GM23338 (cell line): ENCODE results near the gene CDH4. TPM values are rescaled to one million over a fixed set of nuclear protein-coding genes. Genes with fewer than 3 reads are reported as not detected.

Source experiments
- ATAC-seq: fragments of 200-7000 bp; cut with Tn5 transposase; 3 replicates; pipeline ENCODE4 v1.9.1; 2020
- DNase-seq: peaks from one replicate; pipeline ENCODE4 v3.0.0-alpha.2; 2015; ENCODE audit warnings: low spot score
- H2AFZ ChIP-seq: fragments of 200-600 bp; sonication (generic); 2 replicates; pipeline ENCODE4 v1.8.0; 2016; ENCODE audit warnings: antibody characterized with exemption, mild to moderate bottlenecking, moderate library complexity
- H3F3A ChIP-seq: fragments of 200-600 bp; sonication (generic); replicated peaks from 2 replicates; pipeline ENCODE4 v1.8.0; 2017; ENCODE audit warnings: antibody characterized with exemption, mixed run types, low read depth
- H3K27ac ChIP-seq: fragments of 200-600 bp; sonication (generic); 2 replicates; pipeline ENCODE4 v1.6.1; 2016; ENCODE audit warnings: low read depth
- H3K27me3 ChIP-seq: fragments of 200-600 bp; sonication (generic); 2 replicates; pipeline ENCODE4 v1.8.0; 2016; ENCODE audit warnings: mild to moderate bottlenecking, mixed run types, moderate library complexity; ENCODE audit not compliant: insufficient read depth
- H3K36me3 ChIP-seq: fragments of 200-600 bp; sonication (generic); 2 replicates; pipeline ENCODE4 v1.8.0; 2016; ENCODE audit warnings: mild to moderate bottlenecking; ENCODE audit not compliant: insufficient read depth
- H3K4me1 ChIP-seq: fragments of 200-600 bp; sonication (generic); 2 replicates; pipeline ENCODE4 v1.8.0; 2016; ENCODE audit warnings: mild to moderate bottlenecking, moderate library complexity; ENCODE audit not compliant: insufficient read depth
- H3K4me2 ChIP-seq: fragments of 200-600 bp; sonication (generic); 2 replicates; pipeline ENCODE4 v1.7.1; 2017; ENCODE audit warnings: mixed run types
- H3K4me3 ChIP-seq: fragments of 200-600 bp; sonication (generic); 2 replicates; pipeline ENCODE4 v1.6.1; 2016; ENCODE audit warnings: mixed run types
- H3K79me2 ChIP-seq: fragments of 200-600 bp; sonication (generic); replicated peaks from 2 replicates; pipeline ENCODE4 v1.8.0; 2017; ENCODE audit warnings: mild to moderate bottlenecking; ENCODE audit not compliant: insufficient read depth
- H3K9me2 ChIP-seq: fragments of 200-600 bp; sonication (generic); 2 replicates; pipeline ENCODE4 v1.8.0; 2017; ENCODE audit not compliant: insufficient read depth
- H4K20me1 ChIP-seq: fragments of 200-600 bp; sonication (generic); replicated peaks from 2 replicates; pipeline ENCODE4 v1.8.0; 2017; ENCODE audit warnings: mild to moderate bottlenecking; ENCODE audit not compliant: insufficient read depth
- H3K27ac Mint-ChIP-seq: 2 replicates; pipeline ENCODE4 v1.8.0; 2020; ENCODE audit warnings: inconsistent platforms, mild to moderate bottlenecking, moderate library complexity, mixed read lengths
- H3K27me3 Mint-ChIP-seq: 3 replicates; pipeline ENCODE4 v1.8.0; 2022; ENCODE audit warnings: low read depth, mild to moderate bottlenecking, moderate library complexity, mixed read lengths, inconsistent platforms; ENCODE audit not compliant: insufficient read depth, poor library complexity
- H3K36me3 Mint-ChIP-seq: 3 replicates; pipeline ENCODE4 v1.8.0; 2021; ENCODE audit warnings: low read depth, mild to moderate bottlenecking, inconsistent platforms, moderate library complexity, mixed read lengths
- H3K4me1 Mint-ChIP-seq: 3 replicates; pipeline ENCODE4 v1.8.0; 2020; ENCODE audit warnings: mild to moderate bottlenecking, inconsistent platforms, mixed read lengths
- H3K4me3 Mint-ChIP-seq: 3 replicates; pipeline ENCODE4 v1.8.0; 2021; ENCODE audit warnings: moderate library complexity, mild to moderate bottlenecking, inconsistent platforms, mixed read lengths
- H3K9me3 Mint-ChIP-seq: 3 replicates; pipeline ENCODE4 v1.8.0; 2020; ENCODE audit warnings: moderate library complexity, mild to moderate bottlenecking, inconsistent platforms, mixed read lengths
- CREB1 ChIP-seq: fragments of 250-450 bp; sonication (Bioruptor Pico); IDR thresholded peaks from 2 replicates; pipeline ENCODE4 v1.5.0; 2020; ENCODE audit warnings: low read depth, mild to moderate bottlenecking, moderate library complexity
- EZH2phosphoT487 ChIP-seq: fragments of 200-600 bp; sonication (generic); IDR thresholded peaks from one replicate; pipeline ENCODE4 v1.8.1; 2018; ENCODE audit warnings: antibody characterized with exemption; ENCODE audit not compliant: unreplicated experiment
- NANOG ChIP-seq: IDR thresholded peaks from 2 replicates; pipeline ENCODE4 v1.6.1; 2016; ENCODE audit warnings: antibody characterized with exemption, borderline replicate concordance
- POLR2AphosphoS5 ChIP-seq: IDR thresholded peaks from 2 replicates; pipeline ENCODE4 v1.6.1; 2016; ENCODE audit warnings: antibody characterized with exemption, low read depth
- ZNF114 ChIP-seq: fragments of 250-450 bp; sonication (Bioruptor Pico); IDR thresholded peaks from 2 replicates; pipeline ENCODE4 v1.5.0; 2020; ENCODE audit warnings: mild to moderate bottlenecking, moderate library complexity
- polyA plus RNA-seq: library from polyadenylated mRNA; unstranded; fragments of >200 nt; fragmentation: Nextera tagmentation; extraction: Ambion mirVana; gene quantifications from 2 replicates; pipeline ENCODE4 v1.2.1, GENCODE V29; 2016
- total RNA-seq: library from RNA; depleted of rRNA; stranded (reverse); fragments of >200 nt; shearing (Covaris generic); gene quantifications from 2 replicates; pipeline ENCODE4 v1.2.3, GENCODE V29; 2014
- TF ChIP-seq, protein P1 (sequence below): fragments of 250-450 bp; sonication (Bioruptor Pico); IDR thresholded peaks from 2 replicates; pipeline ENCODE4 v1.5.0; 2020; ENCODE audit warnings: mild to moderate bottlenecking, moderate library complexity
- TF ChIP-seq, protein P2 (sequence below), 2 experiments: fragments of 200-600 bp in 1 of 2; sonication (generic) in 1 of 2; conservative IDR thresholded peaks; 2 replicates each; pipeline versions ENCODE4 v1.5.1 to v1.6.1; 2016 to 2017; ENCODE audit warnings: antibody characterized with exemption in 2 of 2, low read depth in 2 of 2, mild to moderate bottlenecking in 2 of 2, moderate library complexity in 1 of 2

Gene CDH4
- total and polyA plus RNA-seq, 2 experiments from 2014 or later = 1.2 to 4.2 TPM

DNA sequence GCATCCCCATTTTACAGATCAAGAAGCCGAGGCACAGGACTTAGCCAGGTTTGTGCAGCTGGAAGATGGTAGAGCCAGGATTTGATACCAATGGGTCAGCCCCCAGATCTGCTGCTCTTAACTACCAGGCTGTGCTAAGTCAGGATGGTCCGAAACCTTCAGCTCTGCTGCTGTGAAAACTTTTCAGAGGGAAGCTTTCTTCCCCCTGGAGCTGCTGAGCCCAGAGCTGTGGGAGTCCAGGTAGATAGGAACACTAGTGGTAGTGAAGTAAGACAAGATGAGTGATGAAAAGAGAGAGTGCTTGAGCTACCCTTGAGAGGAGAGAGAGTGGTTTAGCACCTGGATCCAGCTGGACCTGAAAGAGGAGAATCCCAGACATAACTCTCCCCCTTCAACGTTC is 230.8 kb downstream of the CDH4 start (continued):
- TF ChIP-seq, protein P1, sequence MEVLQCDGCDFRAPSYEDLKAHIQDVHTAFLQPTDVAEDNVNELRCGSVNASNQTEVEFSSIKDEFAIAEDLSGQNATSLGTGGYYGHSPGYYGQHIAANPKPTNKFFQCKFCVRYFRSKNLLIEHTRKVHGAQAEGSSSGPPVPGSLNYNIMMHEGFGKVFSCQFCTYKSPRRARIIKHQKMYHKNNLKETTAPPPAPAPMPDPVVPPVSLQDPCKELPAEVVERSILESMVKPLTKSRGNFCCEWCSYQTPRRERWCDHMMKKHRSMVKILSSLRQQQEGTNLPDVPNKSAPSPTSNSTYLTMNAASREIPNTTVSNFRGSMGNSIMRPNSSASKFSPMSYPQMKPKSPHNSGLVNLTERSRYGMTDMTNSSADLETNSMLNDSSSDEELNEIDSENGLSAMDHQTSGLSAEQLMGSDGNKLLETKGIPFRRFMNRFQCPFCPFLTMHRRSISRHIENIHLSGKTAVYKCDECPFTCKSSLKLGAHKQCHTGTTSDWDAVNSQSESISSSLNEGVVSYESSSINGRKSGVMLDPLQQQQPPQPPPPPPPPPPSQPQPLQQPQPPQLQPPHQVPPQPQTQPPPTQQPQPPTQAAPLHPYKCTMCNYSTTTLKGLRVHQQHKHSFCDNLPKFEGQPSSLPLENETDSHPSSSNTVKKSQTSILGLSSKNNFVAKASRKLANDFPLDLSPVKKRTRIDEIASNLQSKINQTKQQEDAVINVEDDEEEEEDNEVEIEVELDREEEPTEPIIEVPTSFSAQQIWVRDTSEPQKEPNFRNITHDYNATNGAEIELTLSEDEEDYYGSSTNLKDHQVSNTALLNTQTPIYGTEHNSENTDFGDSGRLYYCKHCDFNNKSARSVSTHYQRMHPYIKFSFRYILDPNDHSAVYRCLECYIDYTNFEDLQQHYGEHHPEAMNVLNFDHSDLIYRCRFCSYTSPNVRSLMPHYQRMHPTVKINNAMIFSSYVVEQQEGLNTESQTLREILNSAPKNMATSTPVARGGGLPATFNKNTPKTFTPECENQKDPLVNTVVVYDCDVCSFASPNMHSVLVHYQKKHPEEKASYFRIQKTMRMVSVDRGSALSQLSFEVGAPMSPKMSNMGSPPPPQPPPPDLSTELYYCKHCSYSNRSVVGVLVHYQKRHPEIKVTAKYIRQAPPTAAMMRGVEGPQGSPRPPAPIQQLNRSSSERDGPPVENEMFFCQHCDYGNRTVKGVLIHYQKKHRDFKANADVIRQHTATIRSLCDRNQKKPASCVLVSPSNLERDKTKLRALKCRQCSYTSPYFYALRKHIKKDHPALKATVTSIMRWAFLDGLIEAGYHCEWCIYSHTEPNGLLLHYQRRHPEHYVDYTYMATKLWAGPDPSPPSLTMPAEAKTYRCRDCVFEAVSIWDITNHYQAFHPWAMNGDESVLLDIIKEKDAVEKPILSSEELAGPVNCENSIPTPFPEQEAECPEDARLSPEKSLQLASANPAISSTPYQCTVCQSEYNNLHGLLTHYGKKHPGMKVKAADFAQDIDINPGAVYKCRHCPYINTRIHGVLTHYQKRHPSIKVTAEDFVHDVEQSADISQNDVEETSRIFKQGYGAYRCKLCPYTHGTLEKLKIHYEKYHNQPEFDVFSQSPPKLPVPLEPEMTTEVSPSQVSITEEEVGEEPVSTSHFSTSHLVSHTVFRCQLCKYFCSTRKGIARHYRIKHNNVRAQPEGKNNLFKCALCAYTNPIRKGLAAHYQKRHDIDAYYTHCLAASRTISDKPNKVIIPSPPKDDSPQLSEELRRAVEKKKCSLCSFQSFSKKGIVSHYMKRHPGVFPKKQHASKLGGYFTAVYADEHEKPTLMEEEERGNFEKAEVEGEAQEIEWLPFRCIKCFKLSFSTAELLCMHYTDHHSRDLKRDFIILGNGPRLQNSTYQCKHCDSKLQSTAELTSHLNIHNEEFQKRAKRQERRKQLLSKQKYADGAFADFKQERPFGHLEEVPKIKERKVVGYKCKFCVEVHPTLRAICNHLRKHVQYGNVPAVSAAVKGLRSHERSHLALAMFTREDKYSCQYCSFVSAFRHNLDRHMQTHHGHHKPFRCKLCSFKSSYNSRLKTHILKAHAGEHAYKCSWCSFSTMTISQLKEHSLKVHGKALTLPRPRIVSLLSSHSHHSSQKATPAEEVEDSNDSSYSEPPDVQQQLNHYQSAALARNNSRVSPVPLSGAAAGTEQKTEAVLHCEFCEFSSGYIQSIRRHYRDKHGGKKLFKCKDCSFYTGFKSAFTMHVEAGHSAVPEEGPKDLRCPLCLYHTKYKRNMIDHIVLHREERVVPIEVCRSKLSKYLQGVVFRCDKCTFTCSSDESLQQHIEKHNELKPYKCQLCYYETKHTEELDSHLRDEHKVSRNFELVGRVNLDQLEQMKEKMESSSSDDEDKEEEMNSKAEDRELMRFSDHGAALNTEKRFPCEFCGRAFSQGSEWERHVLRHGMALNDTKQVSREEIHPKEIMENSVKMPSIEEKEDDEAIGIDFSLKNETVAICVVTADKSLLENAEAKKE (CRISPR knock-in tag) = no peak
- TF ChIP-seq NANOG (no peak), EZH2phosphoT487 (no peak)

DNA sequence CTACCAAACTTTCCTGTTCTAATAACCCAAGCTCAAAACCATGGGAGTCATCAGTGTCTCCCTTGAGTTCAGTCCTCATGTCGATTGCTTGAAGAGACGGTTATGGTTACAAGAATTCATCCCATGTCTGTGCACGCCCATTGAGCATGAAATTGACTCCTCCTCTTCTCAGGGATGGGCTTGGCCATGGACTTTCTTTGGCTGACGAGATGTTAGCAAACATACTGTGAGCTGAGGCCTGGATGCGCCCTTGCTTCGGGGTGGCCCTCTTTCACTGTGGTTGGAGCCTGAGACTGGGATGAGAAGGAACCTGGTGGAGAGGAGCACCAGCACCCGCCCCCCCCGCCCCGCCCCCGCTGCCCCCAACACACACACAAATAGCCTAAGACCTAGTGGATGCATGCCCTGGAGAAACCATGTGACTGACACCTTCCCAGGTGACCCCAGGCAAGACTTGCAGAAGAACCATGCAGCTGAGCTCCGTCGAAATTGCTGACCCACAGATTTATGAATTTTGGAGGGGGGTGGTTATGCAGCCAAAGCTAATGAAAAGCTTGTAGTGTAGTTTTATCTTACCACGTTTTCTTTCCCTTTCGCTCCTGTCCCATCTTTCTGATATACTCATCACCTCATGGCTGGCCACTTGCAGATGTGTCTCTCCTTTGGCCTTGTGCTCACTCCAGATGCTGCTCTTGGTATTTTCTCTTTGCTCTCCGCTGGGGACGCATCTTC is 231.4 kb downstream of the CDH4 start:
- Histone ChIP-seq H3K4me2 (no peak overlapping the region), H4K20me1 (no peaks in the 10 kb centered on the region), H3K27me3 (no peaks in the 10 kb centered on the region), H3F3A (no peaks in the 10 kb centered on the region), H3K79me2 (no peaks in the 10 kb centered on the region), H3K27ac (no peak overlapping the region), H3K36me3 (no peaks in the 10 kb centered on the region), H2AFZ (no peak overlapping the region), H3K4me1 (no peaks in the 10 kb centered on the region), H3K9me2 (no peaks in the 10 kb centered on the region), H3K4me3 (no peak overlapping the region)
- Mint-ChIP-seq H3K27me3 (peaks cover 6% of the 10 kb centered on the region), H3K4me3 (no peak overlapping the region), H3K9me3 (peaks cover 10% of the 10 kb centered on the region), H3K27ac (no peak overlapping the region), H3K4me1 (peaks cover 10% of the 10 kb centered on the region), H3K36me3 (peaks cover 7% of the 10 kb centered on the region; the same call in 2 of the 3 replicates)
- DNase-seq (no peak), ATAC-seq (no peak)
- TF ChIP-seq, protein P2, sequence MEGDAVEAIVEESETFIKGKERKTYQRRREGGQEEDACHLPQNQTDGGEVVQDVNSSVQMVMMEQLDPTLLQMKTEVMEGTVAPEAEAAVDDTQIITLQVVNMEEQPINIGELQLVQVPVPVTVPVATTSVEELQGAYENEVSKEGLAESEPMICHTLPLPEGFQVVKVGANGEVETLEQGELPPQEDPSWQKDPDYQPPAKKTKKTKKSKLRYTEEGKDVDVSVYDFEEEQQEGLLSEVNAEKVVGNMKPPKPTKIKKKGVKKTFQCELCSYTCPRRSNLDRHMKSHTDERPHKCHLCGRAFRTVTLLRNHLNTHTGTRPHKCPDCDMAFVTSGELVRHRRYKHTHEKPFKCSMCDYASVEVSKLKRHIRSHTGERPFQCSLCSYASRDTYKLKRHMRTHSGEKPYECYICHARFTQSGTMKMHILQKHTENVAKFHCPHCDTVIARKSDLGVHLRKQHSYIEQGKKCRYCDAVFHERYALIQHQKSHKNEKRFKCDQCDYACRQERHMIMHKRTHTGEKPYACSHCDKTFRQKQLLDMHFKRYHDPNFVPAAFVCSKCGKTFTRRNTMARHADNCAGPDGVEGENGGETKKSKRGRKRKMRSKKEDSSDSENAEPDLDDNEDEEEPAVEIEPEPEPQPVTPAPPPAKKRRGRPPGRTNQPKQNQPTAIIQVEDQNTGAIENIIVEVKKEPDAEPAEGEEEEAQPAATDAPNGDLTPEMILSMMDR (conservative IDR thresholded peaks at IDR 0.05; ENCODE audit: low read depth in 2 of 2) = no peak
- TF ChIP-seq NANOG (no peak), ZNF114 (CRISPR knock-in tag) (no peak), POLR2AphosphoS5 (no peak), CREB1 (CRISPR knock-in tag) (no peak)
- TF ChIP-seq, protein P1 (CRISPR knock-in tag) = no peak
